NCI-H1436 treated with DMSO at 0.1 percent for 48 hours (cell line): Measurements from ENCODE around the gene SLC35F6.
"Not testable (repeated sequence)": the region's sequence is repeated elsewhere in the genome, so short reads cannot be mapped to it uniquely, and the experiment has no call there.

ENCODE experiments used
- DNase-seq: peaks from one replicate; lab custom pipeline; 2025; lab: John Stamatoyannopoulos, UW

SLC35F6 gene

GRCh38 chr2:26756337-26756736 is 7.7 kb upstream of the SLC35F6 start:
- no peak for DNase-seq

DNA sequence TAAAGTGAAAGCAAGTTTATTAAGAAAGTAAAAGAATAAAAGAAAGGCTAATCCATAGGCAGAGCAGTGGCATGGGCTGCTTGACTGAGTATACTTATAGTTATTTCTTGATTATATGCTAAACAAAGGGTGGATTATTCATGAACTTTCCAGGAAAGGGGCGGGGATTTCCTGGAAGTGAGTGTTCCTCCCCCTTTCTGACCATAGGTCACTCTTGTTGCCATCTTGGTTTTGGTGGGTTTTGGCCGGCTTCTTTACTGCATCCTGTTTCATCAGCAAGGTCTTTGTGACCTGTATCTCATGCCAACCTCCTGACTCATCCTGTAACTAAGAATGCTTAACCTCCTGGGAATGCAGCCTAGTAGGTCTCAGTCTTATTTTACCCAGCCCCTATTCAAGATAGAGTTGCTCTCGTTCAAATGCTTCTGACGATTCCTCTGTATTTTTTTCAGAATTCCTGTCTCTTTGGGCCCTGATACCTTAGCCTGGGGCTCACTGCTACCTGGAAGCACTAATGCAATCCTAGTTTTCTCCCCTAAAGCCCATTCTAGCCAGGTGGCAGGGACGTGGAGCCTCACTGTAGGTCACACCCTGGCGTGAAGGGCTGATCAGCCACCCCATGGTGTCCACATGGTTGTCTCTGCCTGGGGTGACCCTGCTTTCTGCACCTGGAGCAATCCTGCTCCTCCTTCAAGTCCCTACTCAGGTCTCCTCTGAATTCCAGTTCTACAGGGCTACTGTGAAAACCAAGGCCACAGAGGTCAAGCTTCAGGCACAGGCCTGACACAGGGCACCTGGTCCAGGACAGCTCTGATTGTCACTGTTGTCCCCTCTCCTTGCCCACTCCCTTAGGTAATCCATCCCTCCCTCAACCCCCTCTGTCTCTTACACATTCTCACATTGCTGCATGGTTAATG is 6.0 kb upstream of the SLC35F6 start:
- no peak for DNase-seq

GRCh38 chr2:26758790-26759321 is 5.2 kb upstream of the SLC35F6 start:
- no peak for DNase-seq

DNA sequence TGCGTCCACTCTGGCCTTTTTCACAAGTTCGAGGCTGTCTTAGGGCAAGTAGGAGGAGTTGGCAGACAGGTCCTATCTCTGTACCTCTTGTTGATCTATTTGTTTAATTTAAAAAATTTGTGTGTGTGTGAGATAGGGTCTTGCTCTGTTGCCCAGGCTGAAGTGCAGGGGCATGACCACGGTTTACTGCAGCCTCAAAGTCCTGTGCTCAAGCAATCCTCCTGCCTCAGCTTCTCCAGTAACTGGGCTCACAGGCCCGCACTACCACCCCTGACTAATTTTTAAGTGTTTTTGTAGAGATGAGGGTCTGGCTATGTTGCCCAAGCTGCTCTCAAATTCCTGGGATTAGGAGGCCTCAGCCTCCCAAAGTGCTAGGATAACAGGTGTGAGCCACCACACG is 4.2 kb upstream of the SLC35F6 start:
- no peak for DNase-seq

GRCh38 chr2:26760991-26761390 is 3.1 kb upstream of the SLC35F6 start:
- DNase-seq = not testable (repeated sequence)

GRCh38 chr2:26763019-26763418 is 1.1 kb upstream of the SLC35F6 start:
- no peak for DNase-seq

GRCh38 chr2:26764906-26765305 is 822 bp downstream of the SLC35F6 start:
- DNase-seq = no peak

GRCh38 chr2:26765475-26766200 is 1.6 kb downstream of the SLC35F6 start:
- DNase-seq = no peak

DNA sequence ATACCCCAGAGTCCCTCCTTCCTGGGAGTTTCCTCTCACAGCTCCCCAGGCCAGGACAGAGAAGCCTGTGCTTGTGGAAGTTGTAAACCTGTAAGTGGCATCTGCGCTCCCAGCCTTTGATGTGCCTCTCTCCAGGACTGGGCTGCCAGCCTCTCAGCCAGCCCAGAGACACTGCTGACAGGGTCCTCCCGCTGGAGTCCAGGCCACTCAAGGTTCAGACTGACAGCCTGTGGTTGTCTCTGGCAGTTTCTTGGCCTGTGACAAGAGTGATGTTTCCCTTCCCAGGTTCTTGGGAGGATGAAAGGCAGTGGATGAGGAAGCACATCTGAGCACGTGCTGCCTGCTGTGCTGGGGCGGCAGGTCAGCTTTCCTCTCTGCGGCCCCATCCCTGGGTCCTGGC is 3.0 kb downstream of the SLC35F6 start:
- DNase-seq = no peak

DNA sequence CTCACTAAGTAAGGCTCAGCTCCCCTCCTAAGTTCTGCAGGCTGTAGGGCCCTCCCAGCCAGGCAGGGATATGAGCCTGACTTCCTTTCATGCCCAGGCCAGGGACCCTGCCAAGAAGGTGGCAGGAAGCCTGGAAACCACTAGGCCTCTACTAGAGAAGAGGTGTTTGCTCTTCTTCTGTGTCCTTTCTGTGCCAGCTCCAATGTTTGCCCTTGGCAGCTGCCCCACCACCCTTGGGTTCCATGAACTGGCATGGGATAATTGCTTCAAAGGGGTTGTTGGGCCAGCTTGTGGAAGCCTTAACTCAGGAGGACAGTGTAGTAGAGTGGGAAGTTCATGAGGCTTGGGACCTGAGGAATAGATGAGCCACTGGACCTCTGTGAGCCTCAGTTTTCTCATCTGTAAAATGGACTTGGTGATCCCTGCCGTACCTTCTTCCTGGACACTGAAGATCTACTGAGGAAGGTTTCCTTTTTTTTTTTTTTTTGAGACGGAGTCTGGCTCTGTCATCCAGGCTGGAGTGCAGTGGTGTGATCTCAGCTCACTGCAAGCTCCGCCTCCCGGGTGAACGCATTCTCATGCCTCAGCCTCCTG is 3.9 kb downstream of the SLC35F6 start:
- DNase-seq = no peak

DNA sequence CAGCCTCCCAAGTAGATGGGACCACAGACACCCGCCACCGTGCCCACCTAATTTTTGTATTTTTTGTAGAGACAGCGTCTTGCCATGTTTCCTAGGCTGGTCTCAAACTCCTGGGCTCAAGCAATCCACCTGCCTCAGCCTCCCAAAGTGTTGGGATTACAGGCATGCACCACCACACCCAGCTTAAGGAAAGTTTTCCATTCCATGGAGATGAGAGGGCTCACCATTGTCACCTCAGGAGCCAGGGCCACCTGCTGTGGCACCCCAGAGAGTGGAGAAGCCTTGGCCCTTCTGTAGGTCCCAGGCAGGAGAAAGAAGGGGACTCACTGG is 4.6 kb downstream of the SLC35F6 start:
- DNase-seq = no peak

DNA sequence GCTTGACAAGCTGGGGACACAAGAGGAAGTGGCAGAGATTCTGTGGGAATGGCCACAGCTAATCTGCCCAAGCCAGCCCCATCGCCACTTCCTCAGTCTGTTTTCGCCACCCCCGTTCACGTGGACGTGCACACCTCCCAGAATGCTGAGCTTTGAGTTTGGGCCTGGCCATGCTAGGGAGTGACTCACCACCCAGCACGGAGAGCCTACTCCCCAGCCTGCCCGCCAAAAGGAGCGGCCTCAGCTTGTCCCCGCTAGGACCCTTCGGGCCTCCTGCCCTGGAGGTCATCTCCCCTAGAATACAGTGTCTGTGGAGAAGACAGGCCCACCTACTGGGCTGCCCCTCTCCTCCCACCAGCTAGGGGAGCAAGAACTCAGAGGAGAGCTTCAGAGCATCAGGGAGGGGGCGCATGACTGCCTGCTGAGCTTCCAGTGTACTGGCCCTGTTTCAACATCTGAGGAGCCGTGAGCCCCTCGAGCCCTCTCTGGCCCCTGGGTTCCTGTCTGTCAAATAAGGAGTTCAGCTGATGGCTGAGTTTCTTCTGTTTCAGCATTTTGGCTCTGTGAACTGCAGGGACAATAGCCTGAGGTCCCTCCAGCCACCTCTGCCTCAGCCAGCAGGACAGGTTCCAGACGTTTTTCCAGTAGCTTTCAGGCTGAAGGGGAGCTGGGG is 5.1 kb downstream of the SLC35F6 start:
- DNase-seq = no peak

GRCh38 chr2:26770986-26771586 is 7.0 kb downstream of the SLC35F6 start:
- no peak for DNase-seq

DNA sequence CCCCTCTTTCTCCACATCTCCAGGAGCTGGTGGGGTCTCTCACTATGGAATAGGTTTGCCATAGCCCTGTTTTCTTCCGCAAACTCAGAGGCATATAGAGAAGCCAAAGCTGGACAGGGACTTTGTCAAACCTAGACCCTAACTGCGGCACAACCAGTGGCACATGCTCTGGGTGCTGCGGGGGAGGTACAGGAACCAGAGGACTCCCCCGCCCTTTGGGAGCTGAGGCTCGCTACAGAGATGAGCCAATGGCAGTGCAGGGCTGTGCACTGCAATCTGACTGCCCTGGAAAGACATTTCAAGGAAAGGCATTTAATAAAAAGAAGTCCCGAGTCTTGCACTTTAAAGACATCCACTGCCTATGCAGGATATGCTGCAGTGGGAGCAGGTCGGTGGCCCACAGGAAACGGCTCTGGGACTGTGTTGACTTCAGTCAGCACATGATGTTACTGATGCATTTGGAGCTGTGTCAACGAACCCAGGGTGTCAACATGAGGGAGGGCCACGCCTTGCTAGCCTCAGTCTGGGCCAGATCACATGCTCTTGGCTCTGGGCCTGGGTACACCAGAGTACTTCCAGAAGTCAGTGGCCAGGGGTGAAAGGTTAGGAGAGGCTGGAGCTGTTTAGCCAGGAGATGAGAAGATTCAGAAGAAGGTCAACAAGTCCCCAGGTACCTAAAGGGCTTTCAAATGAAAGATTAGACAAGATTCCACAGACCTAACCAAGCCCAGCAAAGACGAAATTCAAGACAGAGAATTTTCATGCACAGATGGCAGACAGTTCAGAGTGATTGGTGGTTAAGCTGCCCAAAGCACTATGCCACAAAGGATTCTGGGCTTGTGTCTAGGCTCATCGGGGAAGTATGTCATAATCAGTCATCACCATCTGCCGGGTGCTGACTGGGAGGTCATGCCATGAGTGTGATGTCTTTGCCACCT is 8.2 kb downstream of the SLC35F6 start:
- no peak for DNase-seq

DNA sequence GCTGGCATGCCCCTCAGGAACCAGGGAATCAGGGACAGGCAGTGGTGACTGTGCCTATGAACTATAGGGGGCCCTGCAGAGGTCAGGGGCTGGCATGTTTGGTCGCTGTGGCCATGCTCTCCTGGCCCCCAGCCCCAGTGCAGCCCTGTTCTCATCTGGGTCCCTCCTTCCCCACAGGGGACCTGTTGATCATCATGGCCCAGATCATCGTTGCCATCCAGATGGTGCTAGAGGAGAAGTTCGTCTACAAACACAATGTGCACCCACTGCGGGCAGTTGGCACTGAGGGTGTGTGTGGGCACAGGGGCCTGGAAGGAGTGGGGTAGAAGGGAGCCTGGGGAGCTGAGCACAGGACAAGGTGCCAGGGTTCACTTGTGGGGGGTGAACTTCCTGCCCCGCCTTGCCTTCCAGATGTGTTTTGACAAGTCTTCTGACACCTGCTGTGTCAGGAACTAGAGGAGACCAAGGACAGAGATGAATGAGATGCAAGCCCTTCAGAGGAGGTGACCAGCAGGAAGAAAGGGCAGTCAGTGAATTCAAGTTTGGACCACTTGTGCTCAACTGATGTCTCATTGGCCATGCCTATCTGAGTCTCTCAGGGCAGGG is 12.2 kb downstream of the SLC35F6 start:
- DNase-seq = no peak

DNA sequence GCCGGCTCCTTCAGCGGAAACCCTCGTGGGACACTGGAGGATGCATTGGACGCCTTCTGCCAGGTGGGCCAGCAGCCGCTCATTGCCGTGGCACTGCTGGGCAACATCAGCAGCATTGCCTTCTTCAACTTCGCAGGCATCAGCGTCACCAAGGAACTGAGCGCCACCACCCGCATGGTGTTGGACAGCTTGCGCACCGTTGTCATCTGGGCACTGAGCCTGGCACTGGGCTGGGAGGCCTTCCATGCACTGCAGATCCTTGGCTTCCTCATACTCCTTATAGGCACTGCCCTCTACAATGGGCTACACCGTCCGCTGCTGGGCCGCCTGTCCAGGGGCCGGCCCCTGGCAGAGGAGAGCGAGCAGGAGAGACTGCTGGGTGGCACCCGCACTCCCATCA is 14.0 kb downstream of the SLC35F6 start:
- DNase-seq = no peak

- DNase-seq = no peak
These were observed 14.4 kb downstream of the SLC35F6 start for GRCh38 chr2:26778507-26778906.

DNA sequence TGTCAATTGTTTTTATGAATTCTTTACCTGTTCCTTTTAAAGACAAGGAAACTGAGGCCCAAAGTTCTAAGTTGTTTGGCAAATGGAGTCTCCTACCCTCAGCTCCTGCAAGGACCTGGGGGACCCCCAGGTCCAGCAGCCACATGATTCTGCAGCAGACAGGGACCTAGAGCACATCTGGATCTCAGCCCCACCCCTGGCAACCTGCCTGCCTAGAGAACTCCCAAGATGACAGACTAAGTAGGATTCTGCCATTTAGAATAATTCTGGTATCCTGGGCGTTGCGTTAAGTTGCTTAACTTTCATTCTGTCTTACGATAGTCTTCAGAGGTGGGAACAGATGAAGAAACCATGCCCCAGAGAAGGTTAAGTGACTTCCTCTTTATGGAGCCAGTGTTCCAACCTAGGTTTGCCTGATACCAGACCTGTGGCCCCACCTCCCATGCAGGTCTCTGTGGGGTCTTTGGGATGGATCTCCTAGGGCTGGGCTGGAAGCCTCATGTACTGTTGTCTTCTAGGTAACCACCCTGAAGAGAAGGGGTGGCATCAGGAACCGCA is 16.2 kb downstream of the SLC35F6 start:
- no peak for DNase-seq

DNA sequence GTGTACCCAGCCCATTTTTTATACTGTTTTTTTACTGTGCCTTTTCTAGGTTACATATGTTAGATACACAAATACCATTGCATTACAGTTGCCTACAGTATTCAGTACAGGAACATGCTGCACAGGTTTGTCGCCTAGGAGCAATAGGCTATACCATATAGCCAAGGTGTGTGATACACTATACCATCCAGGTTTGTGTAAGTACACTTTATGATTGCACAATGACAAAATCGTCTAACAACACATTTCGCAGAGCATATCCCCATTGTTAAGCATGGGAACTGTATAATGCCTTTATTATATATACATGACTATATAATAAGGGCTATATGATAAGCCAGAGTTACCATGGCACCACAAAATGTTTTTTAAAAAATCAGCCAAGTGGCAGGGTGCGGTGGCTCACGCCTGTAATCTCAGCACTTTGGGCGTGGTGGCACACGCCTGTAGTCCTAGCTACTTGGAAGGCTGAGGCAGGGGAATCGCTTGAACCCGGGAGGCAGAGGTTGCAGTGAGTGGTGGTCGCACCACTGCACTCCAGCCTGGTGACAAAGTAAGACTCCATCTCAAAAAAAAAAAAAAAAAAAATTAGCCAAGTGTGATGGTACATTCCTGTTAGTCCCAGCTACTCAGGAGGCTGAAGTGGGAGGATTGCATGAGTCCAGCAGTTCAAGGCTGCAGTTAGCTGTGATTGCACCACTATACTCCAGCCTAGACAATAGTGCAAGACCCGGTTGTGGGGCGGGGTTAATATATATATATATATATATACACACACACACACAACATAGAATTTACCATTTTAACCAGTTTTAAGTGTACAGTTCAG is 19.0 kb downstream of the SLC35F6 start:
- no peak for DNase-seq
